NT2/D1 (cell line): Measurements from ENCODE around the gene COL11A1.

Experiments
- YY1 ChIP-seq: IDR thresholded peaks from 2 replicates; pipeline ENCODE4 v1.6.1; 2011; ENCODE audit not compliant: insufficient read length, insufficient read depth
- ZNF274 ChIP-seq: IDR thresholded peaks from 2 replicates; pipeline ENCODE4 v1.6.1; 2011; ENCODE audit warnings: mild to moderate bottlenecking, low read depth, low read length

- no peak for TF ChIP-seq ZNF274
- no peak for TF ChIP-seq YY1
These were observed 24.1 kb downstream of the COL11A1 start for GRCh38 chr1:103084181-103084580.
